ENCODE data around the gene NKD1.
A peak's percentile ranks its signal among the peaks of the same experiment; 100 is the strongest.

The NKD1 gene

DNA sequence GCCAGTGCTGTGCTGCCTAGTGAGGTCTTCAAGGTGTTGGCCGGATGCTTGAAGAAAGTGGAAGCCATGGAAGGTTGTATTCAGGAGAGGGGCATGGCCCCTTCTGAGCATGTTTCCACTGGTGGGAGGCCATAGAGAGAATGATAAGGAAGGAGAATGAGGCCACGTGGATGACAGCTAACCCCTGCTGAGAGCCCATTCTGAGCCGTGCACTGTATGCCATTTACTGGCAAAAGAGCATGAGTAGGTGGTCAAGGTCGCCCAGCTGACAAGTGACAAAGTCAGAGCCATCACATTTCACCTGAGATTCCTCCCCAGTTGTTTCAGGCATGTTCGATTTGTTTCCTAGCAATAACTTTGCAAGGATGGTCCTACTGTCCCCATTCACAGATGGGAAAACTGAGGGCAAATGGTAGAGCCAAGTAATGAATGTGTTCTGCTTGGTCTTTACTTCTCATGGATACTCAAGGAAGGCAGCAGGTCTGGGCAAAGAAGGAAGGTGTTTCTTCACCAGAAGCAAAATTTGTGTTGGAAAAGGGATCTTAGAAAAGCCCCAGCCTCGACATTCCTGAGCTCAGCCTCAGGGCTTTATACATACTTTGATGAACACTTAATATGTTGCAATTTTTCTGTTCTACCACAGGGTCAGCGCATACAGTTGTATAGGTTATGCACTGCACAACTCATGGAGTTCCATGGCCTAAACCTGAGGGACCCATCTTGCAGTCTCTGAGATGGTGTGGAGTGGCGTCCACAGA lies 10.5 kb upstream of the NKD1 start:
- no peak for DNase-seq (ENCODE audit: low read depth in 2 of 2)

DNA sequence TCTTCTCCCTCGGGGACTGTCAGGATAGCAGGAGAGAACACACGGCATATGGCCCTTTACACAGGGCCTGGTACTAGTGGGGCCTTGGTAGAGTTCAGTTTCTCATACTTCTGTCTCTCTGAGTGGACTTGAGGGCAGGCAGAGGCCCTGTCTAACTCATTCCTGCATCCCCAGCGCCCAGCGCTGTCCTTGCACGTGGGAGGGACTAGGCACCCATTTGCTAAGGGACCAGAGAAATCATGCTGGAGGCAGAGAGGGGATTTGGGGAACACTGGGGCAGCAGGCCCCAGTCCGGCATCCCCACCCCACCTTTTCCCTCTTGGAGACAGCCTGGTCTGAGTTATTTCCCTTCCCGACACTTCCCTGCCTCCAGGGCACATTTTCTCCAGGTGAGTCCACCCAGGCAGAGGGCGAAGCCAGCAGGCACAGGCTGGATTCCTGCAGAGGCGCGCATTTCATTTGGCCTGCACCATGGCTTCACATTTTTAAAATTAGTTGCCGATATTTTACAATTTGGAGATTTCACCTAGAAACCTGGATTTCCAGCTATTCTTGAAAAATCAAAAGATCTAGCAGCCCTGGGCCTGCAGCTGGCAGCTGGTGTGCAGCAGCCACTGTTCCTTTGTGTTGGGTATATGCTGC lies 9.7 kb upstream of the NKD1 start:
- DNase-seq (ENCODE audit: low read depth in 2 of 2): no peak

DNA sequence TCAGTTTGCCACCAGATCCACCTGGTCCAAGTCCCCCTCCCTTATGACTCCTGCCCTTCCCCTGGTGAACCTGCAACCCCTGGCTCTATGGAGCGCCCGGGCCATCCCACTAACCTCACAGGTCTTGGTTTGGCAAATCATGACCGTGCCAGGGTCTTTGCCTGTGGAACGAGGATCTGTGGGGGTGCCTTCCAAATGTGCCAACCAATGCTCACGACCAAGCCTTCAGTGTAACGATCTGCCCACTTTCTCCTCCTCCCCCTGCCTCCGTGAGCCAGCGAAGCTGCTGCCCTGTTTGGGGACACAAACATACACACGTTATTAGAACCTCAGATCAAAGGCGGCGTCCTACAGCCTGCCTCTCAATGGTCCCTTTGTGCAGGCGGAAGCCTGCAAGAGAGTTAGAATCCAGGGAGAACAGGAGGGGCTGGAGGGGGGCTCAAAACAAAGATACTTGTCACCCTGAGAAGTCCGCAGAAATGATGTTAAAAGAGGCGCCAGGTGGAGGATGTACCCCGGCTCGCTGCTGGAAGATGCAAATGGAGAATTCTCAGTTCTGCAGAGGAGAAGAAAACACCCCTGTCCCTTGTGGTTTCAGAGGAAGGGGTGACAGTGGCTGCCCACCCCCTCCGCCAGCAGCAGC lies 9.0 kb upstream of the NKD1 start:
- no peak for DNase-seq (ENCODE audit: low read depth in 2 of 2)

DNA sequence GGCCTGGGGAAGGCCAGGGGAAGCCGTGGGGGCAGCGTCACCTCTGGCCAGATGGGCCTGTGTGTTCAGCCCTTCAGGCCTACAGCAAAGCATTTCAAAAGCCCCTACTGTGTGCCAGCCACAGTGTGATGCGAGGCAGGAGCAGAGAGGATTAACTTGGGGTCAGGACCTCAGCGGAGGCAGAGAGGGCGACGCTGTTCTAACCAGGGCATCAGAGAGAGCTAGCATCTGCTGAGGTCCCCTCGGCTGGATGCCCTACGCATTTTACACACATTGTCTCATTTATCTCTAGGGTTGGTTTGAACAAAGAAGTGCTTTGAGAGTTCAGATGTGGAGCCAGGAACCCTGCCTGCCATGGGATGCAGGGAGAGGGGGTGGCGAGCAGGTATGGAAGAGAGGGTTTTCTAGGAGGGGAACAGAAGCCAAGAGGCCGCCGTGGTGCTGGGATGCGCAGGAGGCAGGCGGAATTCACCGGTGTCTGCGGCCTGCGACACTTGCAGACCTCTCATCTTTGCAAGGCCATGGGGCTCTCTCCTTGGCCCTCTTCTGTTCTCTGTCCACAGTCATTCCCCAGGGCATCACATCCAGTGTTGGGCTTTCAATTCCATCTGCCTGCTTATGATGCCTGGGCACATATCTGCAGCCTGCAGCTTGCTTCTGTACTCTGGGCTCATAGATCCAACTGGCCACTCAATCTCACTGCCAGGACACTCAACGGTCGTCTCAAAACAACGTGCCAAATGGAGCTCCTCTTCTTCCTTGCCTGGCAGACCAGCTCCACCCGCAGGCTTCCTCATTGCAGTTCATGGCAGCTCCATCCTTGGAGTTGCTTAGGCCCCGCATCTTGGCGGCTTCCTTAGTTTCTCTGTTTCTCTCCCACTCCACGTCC lies 8.1 kb upstream of the NKD1 start:
- DNase-seq (ENCODE audit: low read depth in 2 of 2): no peak

DNA sequence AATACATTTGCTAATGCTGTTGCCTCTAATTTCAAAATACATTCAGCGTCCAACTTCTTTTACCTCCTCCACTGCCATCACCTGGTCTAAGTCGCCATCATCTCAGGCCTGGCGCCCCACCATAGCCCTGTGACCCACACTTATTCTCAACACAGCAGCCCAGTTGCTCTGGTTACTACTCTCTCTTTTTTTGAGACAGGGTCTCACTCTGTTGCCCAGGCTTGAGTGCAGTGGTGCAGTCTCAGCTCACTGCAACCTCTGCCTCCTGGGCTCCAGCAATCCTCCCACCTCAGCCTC lies 7.5 kb upstream of the NKD1 start:
- no peak for DNase-seq (ENCODE audit: low read depth in 2 of 2)

DNA sequence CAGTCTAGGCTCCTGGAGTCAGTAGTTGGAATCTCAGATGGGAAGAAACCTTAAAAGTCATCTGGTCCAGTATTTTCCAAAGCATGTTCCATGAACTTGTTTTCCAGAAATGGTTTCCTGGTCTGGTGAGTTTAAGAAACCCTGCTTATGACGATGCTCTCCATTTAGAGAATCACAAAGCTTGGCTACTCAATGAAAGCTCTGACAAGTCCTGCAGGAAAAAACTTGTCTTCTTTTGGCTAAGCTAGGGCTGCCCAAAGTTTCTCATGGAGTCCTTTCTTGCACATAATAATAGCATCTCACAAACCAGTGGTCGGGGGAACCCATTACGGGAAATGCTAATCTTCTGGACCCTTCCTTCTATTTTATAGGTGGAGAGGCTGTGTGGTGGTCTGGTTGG lies 5.5 kb upstream of the NKD1 start:
- DNase-seq (ENCODE audit: low read depth in 2 of 2): no peak

DNA sequence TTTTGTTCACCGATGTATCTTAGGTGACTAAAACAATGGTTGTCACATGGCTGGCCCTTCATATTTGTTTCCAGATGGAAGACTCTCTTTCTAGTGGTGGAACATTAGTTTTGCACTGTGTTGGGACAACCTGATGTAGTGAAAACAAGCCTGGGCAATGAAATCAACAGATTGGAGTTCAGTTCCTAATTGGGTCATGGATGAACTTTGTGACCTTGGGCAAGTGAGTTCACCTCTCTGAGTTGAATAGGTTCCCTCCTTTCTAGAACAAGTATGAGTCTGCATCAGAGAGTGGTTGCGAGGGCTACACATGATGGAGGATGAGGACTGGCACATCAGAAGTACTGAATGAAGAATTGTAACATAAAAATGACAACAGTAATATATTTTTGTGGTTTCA lies 2.1 kb upstream of the NKD1 start:
- no peak for DNase-seq (ENCODE audit: low read depth in 2 of 2)

DNA sequence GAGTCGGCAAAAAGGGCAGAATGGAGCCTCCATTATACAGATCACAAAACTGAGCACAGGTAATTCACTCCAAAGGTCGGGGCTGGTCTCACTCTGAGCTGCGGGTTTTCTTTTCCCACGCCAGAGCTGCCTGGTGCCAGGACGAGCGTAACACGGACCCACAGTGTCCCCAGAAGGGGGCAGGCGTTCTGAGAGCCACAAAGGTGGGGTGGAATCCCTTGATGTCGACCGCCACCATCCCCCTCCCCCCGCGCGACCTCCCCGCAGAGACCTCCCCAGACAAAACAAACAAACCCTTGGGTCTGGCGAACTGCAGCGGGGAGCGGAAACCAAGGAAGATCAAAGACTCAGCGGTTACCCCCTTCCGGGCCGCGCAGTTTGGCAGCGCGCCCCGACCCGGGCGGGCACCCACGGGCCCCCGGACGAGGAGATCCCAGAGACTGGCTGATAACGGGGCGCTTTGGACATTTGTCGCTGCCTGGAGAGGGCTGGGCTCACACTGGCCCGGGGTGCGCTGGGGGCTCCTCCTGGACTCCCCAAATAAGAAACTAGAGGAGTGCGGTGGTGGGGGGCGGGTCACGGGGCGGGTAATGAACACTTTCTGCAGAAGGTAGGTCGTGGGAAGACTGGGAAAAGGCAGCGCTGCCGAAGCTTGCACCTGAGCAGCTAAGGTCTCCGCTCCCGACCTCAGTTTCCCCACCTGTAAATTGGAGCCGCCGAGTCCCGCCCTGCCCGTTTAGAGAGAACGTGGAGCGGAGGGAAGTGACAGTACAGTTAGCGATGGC lies 664 bp upstream of the NKD1 start:
- peak; percentile 38 to 49 for DNase-seq (ENCODE audit: low read depth in 2 of 2)

DNA sequence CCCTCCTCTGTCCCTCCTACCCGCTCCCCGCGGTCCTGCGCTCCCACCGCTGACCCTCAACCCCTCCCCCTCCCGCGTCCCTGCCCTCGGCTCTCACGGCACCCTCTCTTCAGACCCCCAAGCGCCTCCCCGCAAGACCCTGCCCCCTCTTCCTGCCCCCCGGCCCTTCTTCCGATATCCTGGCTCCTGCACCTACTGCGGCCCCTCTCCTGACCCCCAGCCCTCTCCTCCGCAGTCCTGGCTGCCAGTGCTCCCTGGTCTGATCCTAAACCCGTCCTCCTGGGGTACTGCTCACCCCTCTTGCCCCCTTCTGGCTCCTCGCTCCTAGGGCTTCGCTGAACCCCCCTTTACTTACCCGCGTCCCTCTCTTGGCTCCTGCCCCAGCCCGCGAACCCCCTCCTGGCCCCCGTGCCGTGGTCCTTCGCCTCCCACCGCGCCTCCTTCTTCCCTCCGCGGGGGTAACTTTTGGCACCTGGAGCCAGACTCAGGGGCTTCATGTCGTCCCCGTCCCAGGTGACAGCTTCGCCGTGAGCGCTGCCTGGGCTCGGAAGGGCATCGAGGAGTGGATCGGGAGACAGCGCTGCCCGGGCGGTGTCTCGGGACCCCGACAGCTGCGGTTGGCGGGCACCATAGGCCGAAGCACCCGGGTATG lies 839 bp downstream of the NKD1 start:
- DNase-seq (ENCODE audit: low read depth in 2 of 2): no peak

DNA sequence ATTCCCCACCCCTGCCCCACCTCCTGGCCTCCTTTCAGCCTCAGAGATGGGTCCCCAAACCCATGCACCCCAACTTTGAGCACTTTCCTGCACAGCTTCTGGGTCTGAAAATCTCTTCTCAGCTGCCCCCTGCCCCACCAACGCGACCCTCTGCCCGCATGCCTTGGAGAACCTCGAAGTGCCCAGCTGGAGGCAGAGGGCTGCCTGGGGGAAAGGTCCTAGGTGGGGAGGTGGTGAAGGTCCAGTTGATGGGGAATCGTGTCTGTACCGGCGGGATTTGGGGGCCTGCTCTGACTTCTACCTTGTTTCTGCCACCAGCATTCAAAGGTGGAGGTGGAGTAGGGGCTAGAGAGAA lies 1.3 kb downstream of the NKD1 start:
- DNase-seq (ENCODE audit: low read depth in 2 of 2): no peak

DNA sequence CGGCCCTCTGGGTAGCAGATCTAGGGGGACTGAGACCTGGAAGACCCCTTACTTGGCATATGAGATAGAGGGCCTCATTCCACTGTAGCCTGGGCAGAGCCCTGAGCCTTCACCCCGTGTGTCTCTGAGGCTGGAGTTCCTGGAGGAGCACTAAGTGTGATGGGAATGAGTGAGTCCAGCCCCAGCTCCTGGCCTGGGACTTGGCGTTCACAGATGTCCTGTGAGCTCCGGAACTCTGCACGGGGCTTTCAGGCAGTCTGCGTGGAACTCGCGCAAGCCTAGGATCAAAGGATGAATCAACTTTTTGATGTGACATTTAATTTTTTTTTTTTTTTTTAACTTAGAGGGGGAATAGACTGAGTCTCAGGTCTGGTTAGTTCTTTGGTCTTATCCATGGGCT lies 1.8 kb downstream of the NKD1 start:
- DNase-seq (ENCODE audit: low read depth in 2 of 2): no peak

DNA sequence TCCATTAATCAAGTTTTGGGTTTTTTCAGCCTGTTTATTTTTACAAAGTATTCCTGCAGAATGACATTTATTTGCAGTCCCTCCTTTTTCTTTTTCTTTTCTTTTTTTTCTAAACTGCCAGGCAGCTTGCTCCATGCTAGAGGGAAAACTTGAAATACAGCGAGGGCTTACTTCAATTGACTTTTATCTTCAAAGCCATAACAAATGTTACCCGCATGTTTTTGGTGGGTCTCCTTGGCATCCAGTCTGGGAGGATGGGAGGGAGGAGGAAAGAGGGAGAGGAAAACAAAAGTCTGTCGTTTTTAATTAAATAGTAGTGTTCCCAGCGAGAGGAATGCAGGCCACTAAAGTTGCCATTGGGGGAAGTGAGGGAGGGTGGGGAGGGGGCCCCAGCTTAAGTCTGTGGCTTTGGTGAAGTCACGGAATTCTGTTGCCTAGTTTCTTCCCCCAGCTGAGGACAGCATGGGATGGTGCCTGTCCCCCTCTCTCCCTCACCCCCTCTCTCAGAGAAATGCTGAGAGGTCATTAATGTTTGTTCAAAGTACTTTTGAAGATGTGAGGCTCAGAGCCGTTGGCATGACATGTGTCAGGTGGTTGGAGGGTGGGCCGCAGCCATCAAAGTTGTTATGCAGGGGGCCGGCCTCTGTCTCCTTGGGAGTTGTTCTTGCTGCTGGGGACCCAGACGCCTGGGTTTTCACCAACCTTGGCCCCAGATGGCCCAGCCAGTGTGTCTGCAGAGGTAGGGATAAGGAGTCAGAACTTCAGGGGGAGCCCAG lies 2.9 kb downstream of the NKD1 start:
- no peak for DNase-seq (ENCODE audit: low read depth in 2 of 2)

DNA sequence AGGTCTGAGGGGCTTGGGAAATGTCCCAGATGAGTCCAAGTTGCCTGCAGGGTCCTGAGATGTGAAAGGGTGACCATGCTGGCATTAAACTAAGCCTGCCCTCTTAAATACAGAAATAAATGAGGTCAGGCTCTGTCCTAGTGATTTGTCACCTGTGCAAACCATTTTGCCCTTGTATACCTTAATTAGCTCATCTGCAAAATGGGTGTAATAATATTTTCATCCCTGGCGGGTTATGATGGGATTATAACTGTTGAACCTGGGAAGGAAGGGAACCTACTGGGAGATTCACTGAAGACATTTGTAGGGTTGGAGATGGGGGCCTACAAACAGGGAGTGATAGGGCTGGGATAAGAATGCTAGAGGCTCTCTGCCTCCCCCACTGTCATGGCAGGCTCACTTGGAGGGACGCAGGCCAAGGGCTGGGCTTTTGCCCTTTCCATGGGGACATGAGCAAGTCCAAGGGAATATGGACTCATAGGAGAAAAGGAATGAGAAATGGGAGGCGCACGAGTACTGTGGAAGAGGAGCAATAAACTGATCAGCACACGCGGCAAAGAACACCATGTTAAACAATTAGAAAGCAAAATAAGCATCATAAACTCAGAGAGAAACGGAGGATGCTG lies 4.4 kb downstream of the NKD1 start:
- DNase-seq (ENCODE audit: low read depth in 2 of 2): no peak

DNA sequence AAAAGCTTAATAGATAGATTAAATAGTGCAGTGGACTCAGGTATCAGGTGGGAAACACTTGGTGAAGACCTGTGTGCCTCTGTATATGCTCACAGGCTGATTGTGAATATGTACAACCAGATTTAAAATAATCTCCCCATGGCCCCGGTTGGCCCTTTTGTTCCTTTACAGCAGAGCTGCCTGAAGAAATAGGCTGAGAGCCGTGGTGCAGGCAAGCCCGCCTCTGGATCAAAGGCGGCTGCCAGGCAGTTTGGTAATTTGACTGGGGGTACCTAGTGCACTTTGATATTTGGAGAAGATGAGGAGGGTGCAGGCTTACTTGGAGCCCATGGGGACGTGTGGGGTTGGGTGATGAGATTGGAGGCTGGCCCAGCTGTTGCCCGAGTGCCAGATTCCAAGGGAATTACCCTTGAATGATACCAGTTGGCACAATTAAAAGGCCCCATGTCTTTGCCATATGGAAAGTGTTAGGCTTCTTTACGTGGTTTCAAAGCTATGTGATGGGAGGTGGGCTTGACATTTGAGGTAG lies 5.0 kb downstream of the NKD1 start:
- no peak for DNase-seq (ENCODE audit: low read depth in 2 of 2)

DNA sequence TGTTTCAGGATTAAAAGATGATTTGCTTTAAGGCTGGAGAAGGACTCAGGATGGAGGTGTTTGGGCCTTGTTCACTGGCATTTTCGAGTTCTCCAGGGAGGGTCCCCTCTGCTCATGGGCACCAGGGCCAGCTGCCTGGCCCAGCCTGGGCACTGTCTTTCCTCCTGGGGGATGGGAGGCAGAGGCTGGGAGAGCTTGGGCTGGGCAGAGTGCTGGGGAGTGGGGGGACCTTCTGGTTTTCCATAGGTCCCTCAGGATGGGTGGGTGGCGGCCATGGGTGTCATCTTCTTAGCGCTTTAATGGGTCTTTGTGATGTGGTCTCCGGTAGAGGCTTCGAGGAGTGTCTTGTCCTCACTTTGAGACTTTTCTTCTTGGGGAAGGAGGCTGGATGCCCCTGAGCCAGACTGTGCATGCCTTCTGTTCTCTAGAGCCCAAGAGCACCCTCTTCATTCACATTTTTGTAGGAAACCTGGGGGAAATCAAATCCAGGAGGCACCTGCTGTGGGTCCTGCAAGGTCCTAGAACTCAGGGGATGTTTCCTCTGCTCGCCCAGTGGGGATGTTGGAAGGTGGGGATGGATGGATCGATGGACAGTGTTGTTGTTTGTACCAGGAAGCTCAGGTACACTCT lies 5.7 kb downstream of the NKD1 start:
- DNase-seq (ENCODE audit: low read depth in 2 of 2): no peak

DNA sequence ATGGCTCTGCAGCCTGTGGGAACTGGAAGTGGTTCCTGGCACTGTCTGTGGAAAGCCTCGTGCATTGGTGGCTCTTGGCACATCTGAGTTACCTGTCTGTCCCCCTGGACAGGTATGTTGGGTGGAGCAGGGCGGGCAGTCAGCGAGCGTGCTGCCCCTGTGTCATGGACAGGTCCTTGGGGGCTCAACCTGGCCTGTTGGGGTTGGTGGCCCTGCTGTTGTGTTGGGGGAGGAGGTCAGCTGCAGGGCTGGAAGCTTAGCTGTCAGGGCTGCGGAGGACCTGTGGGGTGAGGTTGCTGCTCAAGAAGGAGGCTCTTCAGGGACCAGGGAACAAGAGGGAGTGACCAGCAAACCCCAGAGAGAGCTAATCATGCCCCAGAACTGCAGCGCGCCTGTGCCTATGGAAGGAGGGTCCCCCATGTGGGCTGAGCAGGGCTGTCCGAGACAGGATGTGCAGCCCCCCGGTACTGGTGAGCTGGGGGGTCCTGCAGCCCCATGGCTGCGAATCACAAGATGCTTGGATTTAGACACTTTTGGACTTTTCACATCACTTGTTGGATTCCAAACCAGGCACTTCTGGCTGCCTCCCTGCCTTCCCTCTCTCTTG lies 7.2 kb downstream of the NKD1 start:
- DNase-seq (ENCODE audit: low read depth in 2 of 2): no peak

DNA sequence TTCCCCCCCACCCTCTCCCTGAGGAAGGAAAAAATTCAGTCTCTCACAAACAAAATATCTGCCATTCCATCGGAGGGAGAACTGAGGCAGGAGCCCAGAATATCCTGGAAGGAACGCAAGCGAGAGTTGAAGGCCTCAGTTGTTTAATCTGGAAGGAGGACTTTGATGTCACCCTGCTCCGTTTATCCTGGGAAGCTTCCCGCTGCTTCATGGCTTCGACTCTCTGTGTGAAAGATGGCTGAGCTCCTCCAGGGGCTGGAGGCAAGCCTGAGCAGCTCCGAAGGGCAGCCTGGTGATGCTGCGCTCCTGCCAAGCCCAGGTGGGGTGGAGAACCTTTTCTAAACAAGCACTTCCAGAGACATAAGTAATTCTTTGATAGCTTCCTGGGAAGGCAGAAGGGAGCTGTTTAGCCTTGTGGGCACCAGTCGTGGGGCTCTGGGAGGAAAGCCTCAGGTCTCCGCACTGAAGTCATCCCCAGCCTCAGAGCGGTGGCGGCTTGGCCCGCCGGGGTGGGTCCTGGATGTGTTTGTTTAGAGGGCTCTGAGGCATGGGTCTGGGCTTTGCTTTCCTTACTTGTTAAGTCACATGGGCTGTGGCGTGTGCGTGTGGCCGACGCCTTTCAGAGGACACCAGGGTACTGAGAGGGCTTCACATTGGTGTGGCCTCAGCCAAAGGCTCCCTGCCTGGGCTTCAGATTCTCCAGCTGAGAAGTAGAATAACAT lies 7.9 kb downstream of the NKD1 start:
- DNase-seq (ENCODE audit: low read depth in 2 of 2): no peak

DNA sequence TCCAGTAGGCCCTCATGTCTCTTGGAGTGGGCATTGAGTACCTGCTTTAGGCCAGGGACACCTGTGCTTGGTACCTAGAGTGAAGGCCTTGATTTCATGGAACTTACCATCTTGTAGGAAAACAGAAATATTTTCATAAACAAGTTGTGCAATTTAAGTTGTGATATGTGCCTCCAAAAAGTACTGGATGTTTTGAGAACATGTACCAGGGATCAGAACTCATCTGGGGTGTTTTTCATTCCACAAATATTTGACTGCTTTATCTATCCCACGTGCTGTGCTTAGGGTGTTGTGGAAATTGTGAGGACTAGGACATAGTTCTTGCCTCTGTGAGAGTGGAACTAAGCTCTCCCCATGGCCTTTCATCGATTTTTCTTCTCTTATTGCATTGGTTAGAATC lies 8.8 kb downstream of the NKD1 start:
- no peak for DNase-seq (ENCODE audit: low read depth in 2 of 2)
